Peyer's patch (tissue), 4 donors: ENCODE data around the gene CHPT1.

ENCODE experiments used
- POLR2A ChIP-seq, 2 donors: fragments of 450-650 bp; IDR thresholded peaks; one replicate each; pipeline ENCODE4 v1.5.1; 2017; ENCODE audit warnings: antibody characterized with exemption in 2 of 2, mild to moderate bottlenecking in 2 of 2, moderate library complexity in 2 of 2
- TF ChIP-seq, protein P1 (sequence below), 6 experiments: fragments of 450-650 bp in 4 of 6; fragments of 200-600 bp in 2 of 6; sonication (generic) in 1 of 6; IDR thresholded peaks; one replicate each; pipeline ENCODE4 v1.5.1; 2017 to 2019; ENCODE audit warnings: antibody characterized with exemption in 6 of 6, mild to moderate bottlenecking in 3 of 6, moderate library complexity in 1 of 6

DNA sequence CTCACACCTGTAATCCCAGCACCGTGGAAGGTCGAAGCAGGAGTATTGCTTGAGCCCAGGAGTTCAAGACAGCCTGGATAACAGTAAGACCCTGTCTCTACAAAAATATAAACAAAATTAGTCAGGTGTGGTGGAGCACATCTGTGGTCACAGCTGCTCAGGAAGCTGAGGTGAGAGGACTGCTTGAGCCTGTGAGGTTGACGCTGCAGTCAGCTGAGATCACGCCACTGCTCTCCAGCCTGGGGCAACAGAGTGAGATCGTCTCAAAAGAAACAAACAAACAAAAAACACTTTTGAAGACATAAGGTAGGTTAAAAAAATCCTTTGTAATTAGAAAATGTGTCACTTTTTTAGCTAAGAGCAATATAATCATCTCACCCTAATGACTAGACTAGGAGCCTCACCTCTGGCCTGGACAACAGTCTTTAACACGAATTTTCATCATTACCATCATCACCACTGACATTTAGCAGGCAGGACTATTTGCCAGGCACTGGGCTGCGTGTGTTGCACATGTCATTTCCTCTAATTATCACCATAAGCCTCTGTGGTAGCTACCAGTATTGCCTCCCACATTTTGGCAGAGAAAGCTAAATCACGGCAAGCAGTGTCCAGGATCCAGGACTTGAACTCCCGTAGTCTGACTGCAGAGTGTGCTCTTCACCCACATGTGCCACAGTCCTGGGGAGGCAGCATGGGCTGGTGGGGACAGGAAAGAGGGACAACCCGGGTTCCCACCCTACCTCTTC, 46.5 kb downstream of the CHPT1 start:
- TF ChIP-seq, protein P1, sequence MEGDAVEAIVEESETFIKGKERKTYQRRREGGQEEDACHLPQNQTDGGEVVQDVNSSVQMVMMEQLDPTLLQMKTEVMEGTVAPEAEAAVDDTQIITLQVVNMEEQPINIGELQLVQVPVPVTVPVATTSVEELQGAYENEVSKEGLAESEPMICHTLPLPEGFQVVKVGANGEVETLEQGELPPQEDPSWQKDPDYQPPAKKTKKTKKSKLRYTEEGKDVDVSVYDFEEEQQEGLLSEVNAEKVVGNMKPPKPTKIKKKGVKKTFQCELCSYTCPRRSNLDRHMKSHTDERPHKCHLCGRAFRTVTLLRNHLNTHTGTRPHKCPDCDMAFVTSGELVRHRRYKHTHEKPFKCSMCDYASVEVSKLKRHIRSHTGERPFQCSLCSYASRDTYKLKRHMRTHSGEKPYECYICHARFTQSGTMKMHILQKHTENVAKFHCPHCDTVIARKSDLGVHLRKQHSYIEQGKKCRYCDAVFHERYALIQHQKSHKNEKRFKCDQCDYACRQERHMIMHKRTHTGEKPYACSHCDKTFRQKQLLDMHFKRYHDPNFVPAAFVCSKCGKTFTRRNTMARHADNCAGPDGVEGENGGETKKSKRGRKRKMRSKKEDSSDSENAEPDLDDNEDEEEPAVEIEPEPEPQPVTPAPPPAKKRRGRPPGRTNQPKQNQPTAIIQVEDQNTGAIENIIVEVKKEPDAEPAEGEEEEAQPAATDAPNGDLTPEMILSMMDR (IDR thresholded peaks at IDR 0.05) = no peak
- no peak for TF ChIP-seq POLR2A (IDR thresholded peaks at IDR 0.05)
